ENCODE results near the gene RNF223.
A peak's percentile ranks its signal among the peaks of the same experiment; 100 is the strongest.
"Not testable (repeated sequence)": the region's sequence is repeated elsewhere in the genome, so short reads cannot be mapped to it uniquely, and the experiment has no call there.

Gene RNF223

DNA sequence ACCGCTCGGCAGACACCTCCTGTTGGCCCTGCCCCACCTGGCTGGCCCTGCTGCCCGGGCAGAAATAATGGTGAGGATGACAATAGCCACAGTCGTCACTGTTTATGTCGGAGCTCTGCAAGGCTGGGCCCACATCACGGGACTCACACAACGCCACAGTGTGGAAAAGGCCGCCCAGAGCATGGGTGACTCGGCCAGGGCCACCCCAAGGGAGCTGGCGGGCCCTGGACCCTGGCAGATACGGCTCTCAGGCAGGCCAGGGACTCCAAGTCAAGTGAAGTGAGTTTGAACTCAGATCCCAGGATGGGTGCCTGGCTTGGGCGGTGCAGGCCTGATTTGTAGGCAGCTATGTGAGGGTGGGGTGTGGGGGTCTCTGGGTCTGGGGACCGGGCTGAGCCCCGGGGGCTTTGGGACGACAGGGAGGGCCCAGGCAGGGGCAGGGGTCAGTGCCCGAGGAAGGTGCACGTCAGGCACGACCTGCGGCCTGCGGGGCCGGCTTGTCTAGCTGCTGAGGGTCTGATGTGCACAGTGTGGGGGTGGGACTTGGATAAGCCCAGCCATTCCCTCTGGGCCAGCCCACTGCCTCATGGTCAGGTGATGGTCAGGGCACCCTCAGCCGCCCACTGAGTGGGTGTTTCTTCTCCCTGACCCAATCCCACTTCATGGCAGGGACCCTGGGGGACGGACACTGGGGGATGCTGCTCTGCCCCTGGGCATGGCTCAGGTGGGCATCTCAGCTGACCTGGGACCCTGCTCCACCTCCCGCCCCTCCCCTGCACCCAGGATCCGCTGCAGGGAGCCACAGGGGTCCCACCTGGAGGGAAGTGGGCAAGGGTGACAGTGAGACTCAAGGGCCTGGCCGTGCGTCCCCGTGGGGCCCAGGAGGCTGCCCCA, 1.0 kb downstream of the RNF223 start:
- no peak for DNase-seq (ENCODE audit: low read depth in 2 of 2)

- DNase-seq (ENCODE audit: low read depth in 2 of 2) = no peak
These were observed 1.7 kb downstream of the RNF223 start for GRCh38 chr1:1072299-1072848.

GRCh38 chr1:1071486-1072298, 2.4 kb downstream of the RNF223 start:
- no peak for DNase-seq (ENCODE audit: low read depth in 2 of 2)

DNA sequence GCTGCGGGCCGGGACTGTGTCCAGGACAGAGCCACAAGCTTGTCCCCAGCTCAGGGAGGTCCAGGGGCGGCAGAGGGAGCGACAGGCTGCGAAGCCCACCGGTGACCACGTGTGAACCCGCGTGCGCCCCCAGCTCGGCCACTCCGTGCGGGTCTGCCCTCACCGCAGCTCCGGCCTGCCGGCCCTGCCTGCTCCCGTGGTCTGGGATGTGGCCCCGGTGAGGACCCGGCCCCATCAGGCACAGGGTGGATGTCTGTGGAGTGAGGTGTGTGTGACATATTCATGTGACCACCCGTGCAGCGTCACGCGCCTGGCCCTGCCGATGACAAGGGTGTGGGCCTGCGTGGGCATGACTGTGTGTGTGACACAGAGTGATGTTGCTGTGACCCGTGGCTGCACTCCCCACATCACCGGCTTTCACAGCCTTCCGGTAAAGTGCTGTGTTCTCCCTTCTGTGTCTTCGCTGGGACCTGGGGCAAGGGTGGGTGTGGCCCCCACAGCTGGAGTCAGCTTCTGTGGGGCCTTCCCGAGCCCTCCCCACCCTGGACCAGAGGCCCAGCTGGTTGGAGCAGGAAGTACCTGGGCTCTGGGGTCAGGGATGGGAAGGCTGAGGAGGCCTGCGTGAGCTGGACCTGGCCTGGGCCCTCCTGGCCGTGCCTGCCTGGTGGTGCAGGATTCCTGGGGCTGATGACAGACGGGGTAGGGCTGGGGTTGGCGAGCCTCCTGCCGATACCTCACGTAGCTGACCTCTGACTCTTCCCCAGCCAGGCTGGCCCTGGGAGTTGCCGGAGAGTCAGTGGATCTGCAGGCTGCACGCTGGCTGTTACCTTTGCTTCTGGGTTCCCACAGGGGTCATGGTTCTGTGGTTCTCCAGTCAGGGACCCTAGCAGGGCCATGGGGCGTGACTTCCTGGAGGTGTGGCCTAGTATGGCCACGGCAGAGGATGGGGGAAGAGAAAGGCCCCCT, 4.1 kb downstream of the RNF223 start:
- no peak for DNase-seq (ENCODE audit: low read depth in 2 of 2)

DNA sequence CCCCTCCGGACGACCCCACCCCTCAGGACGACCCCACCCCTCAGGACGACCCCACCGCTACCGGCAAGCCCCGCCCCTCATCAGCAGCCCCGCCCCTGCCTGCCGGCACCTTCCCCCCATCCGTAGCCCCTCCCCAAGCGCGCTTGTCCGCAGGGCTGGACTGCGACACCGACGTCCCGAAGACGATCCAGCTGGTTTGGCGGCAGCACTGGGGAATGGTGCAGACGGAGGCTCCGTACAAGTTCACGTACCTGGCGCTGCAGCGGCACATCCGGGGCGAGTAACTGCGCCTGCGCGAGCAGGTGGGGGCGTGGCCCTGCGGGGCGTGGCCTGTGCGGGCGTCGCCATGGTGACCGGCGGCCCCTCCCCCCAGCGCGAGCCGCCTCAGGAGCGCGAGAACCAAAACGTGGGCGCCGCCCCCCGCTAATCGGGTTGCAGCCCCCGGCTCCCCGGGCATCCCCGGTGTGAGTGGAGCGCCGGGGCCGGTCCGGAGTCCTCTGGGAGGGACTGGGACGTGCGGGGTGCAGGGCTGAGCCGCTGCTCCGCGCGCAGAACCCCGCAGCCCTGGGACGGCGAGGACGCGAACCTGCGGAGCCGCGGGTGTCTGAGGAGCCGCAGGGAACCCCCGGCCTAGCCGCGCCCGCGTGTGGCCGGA, 4.9 kb downstream of the RNF223 start:
- DNase-seq (ENCODE audit: low read depth in 2 of 2) = peak; percentile 80 to 81

- no peak for DNase-seq (ENCODE audit: low read depth in 2 of 2)
These were observed 5.5 kb downstream of the RNF223 start for GRCh38 chr1:1068517-1069055.

DNA sequence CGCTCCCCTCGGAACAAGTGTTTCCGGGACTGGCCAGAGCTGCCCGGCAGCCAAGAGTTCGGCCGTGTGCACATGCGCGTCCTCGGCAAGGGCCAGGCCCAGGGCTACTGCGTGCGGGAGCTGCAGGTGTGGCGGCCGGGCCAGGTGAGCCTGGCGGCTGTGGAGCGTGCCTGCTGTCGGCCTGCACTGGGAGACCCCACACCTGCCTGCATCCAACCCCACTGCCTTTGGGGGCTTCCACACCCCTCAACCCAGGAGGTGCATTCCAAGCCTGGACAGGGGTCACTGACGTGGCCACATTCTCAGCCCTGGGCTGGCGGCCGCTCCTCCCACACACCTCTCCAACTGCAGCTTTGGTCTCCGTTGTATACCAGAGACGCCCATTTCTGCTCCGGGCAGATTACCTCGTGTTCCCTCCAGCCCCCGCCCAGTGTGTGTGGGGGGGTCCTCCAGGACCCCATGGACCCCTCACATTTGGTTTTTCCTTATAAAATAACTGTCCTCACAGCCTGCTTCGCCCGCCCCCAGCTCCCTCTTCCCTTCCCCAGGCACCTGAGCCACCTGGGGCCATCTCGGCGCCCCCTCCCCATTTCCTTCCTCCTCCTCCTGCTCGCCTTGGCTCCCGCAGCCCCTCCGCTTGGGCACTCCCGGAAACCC, 6.1 kb downstream of the RNF223 start:
- DNase-seq (ENCODE audit: low read depth in 2 of 2) = no peak

DNA sequence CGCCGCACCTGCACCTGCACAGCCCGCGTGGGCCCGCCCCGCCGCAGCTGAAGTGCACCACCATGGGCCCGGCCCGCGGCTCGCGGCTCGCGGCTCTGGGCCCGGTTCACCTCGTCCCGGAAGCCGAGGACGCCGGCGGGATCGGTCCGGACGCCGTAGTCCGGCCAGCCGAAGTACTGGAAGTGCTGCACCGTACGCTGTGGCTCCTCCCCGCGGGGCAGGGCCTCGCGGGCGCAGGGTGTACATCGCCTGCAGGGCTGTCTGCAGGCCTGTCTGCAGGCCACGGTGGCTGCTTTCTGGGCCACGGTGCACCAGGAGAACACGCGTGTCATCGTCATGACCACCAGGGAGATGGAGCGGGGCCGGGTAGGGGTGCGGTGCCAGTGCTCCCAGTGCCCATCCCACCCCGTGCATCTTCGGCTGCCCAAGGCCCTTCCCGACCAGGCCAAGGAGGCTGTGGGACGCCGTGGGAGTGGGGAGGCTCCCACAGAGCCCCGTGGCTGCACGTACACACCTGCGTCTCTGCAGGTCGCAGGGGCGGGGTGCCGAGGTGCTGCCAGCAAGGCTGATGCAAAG, 6.7 kb downstream of the RNF223 start:
- no peak for DNase-seq (ENCODE audit: low read depth in 2 of 2)

DNA sequence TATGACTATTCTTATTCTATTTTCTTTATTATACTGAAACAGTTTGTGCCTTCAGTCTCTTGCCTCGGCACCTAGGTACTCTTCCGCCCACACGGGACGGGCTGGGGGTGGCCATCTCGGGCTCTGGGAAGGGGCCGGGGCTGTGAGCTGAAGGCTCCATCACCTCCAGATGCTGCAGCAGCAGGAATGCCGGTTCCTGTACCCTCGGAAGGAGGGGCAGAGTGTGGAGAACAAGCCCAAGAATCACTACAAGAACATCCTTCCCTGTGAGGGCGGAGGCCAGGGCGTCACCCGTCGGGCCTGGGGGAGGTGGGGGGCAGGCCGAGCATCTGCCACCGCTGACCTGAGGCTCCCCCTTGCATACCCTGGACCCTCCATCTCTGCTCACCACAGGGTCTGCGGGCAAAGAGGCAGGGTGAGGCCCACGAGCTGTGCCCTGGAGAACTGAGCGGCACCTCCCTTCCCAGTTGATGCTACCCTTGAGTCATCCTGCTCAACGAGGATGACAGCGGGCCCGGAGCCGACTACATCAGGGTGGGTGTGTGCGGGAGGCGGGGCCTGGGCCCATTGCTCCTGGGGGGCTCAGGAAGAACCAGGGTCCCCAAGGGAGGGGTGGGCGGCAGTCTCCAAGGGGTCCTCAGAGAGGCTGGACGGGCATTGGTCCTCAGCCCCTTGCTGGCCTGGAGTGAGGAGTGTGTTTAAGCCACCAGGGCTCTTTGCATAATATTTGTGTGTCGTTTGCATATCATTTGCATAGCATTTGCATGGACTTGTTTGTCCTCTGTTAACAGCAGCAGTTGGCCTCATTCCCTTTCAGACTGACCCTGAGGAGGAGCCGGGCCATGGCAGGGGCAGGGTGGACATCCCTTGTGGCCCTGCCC, 7.5 kb downstream of the RNF223 start:
- no peak for DNase-seq (ENCODE audit: low read depth in 2 of 2)

GRCh38 chr1:1065940-1066304, 8.2 kb downstream of the RNF223 start:
- not testable (repeated sequence) for DNase-seq (ENCODE audit: low read depth in 2 of 2)

DNA sequence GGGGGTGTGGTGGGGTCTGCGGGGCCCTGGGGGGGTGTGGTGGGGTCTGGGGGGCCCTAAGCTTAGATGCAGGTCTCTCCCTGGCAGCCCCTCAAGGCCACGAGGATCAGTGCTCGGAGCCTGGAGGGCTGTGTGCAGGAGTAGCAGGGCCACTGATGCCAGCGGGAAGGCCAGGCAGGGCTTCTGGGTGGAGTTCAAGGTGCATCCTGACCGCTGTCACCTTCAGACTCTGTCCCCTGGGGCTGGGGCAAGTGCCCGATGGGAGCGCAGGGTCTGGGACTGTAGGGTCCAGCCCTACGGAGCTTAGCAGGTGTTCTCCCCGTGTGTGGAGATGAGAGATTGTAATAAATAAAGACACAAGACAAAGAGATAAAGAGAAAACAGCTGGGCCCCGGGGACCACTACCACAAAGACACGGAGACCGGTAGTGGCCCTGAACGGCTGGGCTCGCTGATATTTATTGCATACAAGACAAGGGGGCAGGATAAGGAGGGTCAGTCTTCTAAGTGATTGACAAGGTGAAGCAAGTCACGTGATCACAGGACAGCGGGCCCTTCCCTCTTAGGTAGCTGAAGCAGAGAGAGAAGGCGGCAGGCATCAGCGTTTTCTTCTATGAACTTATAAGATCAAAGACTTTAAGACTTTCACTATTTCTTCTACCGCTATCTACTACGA, 8.7 kb downstream of the RNF223 start:
- no peak for DNase-seq (ENCODE audit: low read depth in 2 of 2)

DNA sequence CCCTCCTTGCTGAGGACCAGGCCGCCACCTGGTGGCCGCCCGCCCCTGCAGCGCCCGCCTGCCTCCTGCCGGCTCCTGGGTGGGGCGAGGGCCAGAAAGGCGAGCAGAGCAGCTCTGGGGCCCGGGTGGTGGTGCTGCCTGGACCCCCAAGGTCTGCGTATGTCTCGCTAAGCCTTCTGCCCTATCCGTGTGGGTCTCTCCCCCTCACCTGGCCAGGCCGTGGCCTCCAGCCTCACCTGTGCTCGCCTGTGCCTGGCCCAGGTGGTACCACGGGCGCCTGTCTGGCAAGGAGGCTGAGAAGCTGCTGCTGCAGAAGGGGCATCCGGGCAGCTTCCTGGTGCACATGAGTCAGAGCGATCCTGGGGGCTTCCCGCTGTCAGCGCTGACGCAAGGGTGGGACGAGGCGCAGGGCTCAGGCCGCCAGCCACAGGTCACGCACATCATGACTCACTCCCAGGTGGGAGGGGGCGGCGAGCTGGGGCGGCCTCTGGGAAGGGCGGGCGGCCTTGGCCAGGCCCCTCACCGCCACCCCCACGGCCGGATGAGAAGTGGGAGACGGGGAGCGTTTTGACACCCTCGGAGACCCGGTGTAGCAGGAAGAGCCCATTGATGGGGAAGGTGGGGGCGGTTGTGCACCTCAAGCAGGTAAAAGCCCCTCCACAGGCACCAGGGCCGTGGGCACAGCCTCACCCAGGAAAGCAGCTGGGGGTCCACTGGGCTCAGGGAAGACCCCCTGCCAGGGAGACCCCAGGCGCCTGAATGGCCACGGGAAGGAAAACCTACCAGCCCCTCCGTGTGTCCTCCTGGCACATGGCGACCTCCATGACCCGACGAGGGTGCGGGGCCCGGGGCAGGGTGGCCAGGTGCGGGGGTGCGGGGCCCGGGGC, 9.9 kb downstream of the RNF223 start:
- DNase-seq (ENCODE audit: low read depth in 2 of 2) = peak; percentile 86 to 91

- no peak for DNase-seq (ENCODE audit: low read depth in 2 of 2)
These were observed 10.7 kb downstream of the RNF223 start for GRCh38 chr1:1063261-1063944.

DNA sequence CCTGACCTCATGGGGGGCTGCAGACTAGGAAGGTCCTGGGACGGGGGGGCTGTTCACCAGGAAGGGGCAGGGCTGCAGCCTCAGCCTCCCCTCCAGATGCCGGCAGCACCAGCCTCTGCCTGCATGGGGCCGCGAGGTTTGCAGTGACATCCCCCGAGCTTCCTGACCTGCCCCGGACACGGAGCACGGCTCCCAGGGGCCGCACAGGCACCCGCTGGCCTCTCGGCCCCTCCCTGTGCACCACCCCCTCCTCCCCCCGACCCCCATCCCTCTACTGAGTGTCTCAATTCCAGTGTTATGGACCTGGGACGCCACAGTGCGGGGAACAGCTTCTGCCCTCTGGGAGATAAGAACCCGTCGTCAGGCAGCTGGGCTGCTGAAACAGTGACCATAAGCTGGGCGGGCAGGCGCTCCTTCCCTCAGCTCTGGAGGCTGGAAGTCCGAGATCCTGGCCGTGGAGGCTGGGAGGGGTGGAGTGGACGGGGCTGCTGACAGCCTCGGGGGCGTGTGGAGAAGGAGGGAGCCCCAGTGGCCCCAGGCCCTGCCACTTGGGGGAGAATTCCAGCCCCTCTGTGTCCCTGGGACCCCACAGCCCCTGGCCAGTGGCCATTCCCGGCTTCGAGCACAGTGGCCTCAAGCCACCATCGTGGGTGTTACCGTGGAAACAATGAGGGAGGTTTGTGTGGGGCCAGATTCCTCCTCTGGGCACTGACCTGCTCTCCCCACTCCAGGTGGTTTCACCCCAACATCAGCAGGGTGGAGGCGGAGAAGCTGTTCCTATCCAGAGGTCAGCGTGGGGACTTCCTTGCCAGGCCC, 11.6 kb downstream of the RNF223 start:
- no peak for DNase-seq (ENCODE audit: low read depth in 2 of 2)

GRCh38 chr1:1061682-1062345, 12.3 kb downstream of the RNF223 start:
- no peak for DNase-seq (ENCODE audit: low read depth in 2 of 2)

Data from stimulated activated CD8-positive, alpha-beta memory T cell treated with anti-CD3 and anti-CD28 coated beads, Interleukin-2, amount 100 ng/mL, for 48 hours (primary cell).